SJCRH30 (cell line): ENCODE data around the gene OR2T34. TPM values are rescaled to one million over a fixed set of nuclear protein-coding genes. Genes with fewer than 3 reads are reported as not detected.
"Not testable (repeated sequence)": the region's sequence is repeated elsewhere in the genome, so short reads cannot be mapped to it uniquely, and the experiment has no call there.

Experiments
- DNase-seq, 2 experiments: peaks; one replicate each; pipeline ENCODE4 v3.0.0-alpha.2; 2015 to 2020
- H3K27ac ChIP-seq: fragments of 250-450 bp; sonication (Bioruptor Pico); 2 replicates; pipeline ENCODE4 v1.5.1; 2020; ENCODE audit warnings: mild to moderate bottlenecking, moderate library complexity
- H3K27me3 ChIP-seq: fragments of 250-450 bp; sonication (Bioruptor Pico); 2 replicates; pipeline ENCODE4 v1.5.1; 2020; ENCODE audit warnings: mild to moderate bottlenecking, moderate library complexity
- H3K36me3 ChIP-seq: fragments of 250-450 bp; sonication (Bioruptor Pico); 2 replicates; pipeline ENCODE4 v1.5.1; 2020; ENCODE audit warnings: mild to moderate bottlenecking, moderate library complexity
- H3K4me1 ChIP-seq: fragments of 250-450 bp; sonication (Bioruptor Pico); 2 replicates; pipeline ENCODE4 v1.5.1; 2020; ENCODE audit warnings: mild to moderate bottlenecking, moderate library complexity
- H3K4me3 ChIP-seq: fragments of 250-450 bp; sonication (Bioruptor Pico); 2 replicates; pipeline ENCODE4 v1.5.1; 2020; ENCODE audit warnings: mild to moderate bottlenecking, moderate library complexity
- H3K9me3 ChIP-seq: fragments of 250-450 bp; sonication (Bioruptor Pico); replicated peaks from 2 replicates; pipeline ENCODE4 v1.5.1; 2020; ENCODE audit warnings: mild to moderate bottlenecking, moderate library complexity
- total RNA-seq: library from RNA; depleted of rRNA; stranded (reverse); fragments of >200 nt; shearing (Covaris generic); gene quantifications from 2 replicates; pipeline ENCODE4 v1.2.3, GENCODE V29; 2014; rRNA removed

OR2T34 gene, protein sequence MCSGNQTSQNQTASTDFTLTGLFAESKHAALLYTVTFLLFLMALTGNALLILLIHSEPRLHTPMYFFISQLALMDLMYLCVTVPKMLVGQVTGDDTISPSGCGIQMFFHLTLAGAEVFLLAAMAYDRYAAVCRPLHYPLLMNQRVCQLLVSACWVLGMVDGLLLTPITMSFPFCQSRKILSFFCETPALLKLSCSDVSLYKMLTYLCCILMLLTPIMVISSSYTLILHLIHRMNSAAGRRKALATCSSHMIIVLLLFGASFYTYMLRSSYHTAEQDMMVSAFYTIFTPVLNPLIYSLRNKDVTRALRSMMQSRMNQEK
- not detected in 2 replicates for total RNA-seq

DNA sequence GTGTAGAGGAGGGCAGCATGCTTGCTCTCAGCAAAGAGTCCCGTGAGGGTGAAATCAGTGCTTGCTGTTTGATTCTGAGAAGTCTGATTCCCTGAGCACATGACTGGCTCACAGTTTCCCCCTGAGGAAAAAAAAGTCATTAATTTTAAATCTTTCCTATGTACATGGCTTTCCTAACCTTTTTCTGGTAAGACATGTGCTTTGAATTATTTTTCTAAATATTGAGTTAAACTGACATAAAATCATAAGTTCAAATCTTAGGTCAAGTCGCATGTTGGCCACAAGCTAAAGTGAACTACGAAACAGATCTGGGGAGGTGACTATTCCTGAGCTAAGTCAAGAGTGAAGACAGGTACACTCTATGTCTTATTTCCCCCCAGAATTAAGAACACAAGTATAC, at the start of gene OR2T34:
Gene OR2T34, minus strand, starts transcription at position 101 of the 400 bp plus-strand sequence. Its CDS starts 0 bp downstream, at position 101.
- H3K36me3 ChIP-seq, H3K27me3 ChIP-seq, H3K9me3 ChIP-seq, H3K27ac ChIP-seq, DNase-seq, H3K4me1 ChIP-seq, H3K4me3 ChIP-seq: not testable (repeated sequence)

DNA sequence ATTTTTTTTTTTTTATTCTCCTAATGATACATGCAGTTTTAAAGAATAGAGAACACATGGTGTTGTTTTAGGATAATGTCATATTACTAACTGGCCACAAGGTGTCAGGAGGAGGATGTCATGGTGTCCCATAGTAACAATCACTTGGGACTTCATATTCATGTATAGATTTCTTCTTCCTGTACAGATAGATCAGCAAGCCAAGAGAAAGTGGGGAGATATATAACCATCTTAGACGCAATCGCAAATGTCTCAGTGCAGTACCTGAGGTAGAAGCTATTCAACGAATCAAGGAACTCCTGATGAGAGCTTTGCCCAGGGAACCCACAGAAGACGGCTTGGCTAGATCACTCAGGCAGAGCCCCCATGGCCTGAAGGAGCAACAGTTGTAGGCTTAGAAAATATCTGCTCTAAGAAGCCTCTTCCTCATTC, 48.0 kb upstream of the OR2T34 start:
- H3K27ac ChIP-seq = no peak overlapping the region
- H3K4me1 ChIP-seq = no peaks in the 10 kb centered on the region
- DNase-seq = peak in 1 of 2 experiments; percentile 57
- no peak overlapping the region for H3K4me3 ChIP-seq
- no peaks in the 10 kb centered on the region for H3K9me3 ChIP-seq
- H3K27me3 ChIP-seq = no peaks in the 10 kb centered on the region
- no peaks in the 10 kb centered on the region for H3K36me3 ChIP-seq

DNA sequence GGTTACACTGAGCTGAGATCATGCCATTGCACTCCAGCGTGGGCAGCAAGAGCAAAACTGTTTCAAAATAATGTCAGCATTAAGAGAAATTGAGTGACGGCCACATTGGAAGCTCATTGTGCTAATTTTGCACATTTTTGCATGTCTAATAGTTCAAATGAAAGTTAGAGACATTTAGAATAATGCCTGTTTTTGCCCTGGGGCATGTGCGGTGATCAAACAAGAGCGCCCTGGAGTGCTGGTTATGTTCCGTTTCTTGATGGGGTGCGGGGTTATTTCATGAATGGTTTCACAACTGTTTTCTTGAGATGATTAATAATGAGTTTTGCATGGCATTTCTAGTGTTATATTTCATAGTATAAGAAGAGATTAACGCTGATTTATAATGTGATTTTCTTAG, 47.2 kb upstream of the OR2T34 start:
- no peaks in the 10 kb centered on the region for H3K27me3 ChIP-seq
- H3K4me1 ChIP-seq = no peaks in the 10 kb centered on the region
- no peak overlapping the region for H3K4me3 ChIP-seq
- no peaks in the 10 kb centered on the region for H3K36me3 ChIP-seq
- no peaks in the 10 kb centered on the region for H3K9me3 ChIP-seq
- no peak overlapping the region for H3K27ac ChIP-seq
- DNase-seq = no peak

DNA sequence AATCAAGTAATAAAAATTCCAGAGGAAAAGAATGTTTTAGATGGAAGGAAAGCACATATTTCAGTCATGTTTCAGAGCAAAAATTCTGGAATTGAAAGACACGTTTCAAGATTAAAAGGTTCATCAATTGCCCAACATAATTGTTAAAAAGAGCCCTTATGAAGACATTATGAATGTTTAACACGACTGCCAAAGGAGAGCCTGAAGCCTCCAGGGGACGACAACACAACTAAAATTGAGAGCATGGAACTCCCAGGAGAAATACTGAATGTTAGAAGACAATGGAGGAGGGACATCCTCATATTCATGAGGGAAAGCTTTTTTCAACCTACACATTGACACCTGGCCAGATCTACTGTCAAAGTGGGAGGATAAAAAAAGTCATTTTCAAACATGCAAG, 44.3 kb upstream of the OR2T34 start:
- H3K27ac ChIP-seq = no peak overlapping the region
- H3K27me3 ChIP-seq = no peaks in the 10 kb centered on the region
- peak; percentile 57 to 74 for DNase-seq
- H3K9me3 ChIP-seq = no peaks in the 10 kb centered on the region
- no peaks in the 10 kb centered on the region for H3K4me1 ChIP-seq
- no peaks in the 10 kb centered on the region for H3K36me3 ChIP-seq
- H3K4me3 ChIP-seq = no peak overlapping the region

DNA sequence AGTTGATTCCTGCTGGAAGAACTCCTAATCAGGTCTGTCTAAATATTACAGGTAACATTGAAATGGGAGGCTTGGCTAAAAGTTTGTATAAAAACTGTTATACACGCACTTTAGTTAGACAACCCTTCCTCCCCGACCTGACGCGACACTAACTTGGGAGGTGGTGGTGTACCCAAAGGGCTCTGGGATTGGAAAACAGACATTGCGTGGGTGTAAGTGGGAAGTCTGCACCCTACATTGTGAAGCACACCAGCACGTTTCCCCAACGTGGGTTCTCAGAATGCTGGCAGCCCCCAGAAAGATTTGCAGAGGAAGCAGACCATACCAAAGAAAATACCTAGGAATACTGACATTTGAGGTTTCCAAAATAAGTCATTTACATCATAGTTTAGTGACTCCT, 43.6 kb upstream of the OR2T34 start:
- Histone ChIP-seq H3K4me3 (no peak overlapping the region), H3K27me3 (no peaks in the 10 kb centered on the region), H3K27ac (no peak overlapping the region), H3K36me3 (no peaks in the 10 kb centered on the region), H3K4me1 (no peaks in the 10 kb centered on the region), H3K9me3 (no peaks in the 10 kb centered on the region)
- no peak for DNase-seq

DNA sequence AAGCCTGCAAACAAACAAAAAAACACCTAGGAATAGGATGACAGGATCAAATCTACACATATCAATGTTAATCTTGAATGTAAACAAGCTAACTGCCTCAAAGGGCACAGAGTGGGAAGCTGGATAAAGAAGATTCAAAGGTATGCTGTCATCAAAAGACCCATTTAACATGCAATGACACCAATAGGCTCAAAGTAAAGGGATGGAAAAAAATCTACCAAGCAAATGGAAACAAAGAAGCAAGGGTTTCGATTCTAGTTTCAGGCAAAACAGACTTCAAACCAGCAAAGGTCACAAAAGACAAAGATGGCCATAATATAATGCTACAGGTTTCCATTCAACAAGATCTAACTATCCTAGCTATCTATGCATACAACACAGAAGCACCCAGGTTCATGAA, 39.2 kb upstream of the OR2T34 start:
- no peak overlapping the region for H3K4me3 ChIP-seq
- no peak for DNase-seq
- no peaks in the 10 kb centered on the region for H3K36me3 ChIP-seq
- H3K27me3 ChIP-seq = no peaks in the 10 kb centered on the region
- no peak overlapping the region for H3K27ac ChIP-seq
- H3K9me3 ChIP-seq = no peaks in the 10 kb centered on the region
- no peaks in the 10 kb centered on the region for H3K4me1 ChIP-seq

DNA sequence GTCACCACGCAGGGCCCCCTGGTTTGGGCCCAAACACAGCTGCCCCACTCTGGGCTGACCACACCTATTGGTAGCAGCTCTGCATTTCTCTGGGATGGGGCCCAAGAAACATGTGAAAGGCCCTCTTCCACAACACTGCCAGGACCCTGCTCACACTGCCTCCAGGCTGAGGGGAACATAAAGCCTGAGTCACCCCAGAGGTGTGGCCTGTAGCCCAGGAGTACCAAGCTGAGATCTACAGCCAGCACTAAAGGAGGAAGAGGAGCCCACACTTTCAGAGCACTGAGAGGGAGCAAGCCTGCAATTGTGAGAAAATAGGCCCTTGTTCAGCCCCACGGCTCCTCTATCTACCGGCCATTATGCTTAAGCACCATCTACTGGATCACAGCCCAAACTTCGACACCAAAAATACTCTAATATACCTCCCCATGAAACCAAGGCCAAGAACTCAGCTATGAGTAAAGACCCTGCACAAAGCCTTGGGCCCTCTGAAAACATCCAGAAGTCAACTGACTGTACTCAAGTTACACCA, 37.4 kb upstream of the OR2T34 start:
- Histone ChIP-seq H3K27me3 (no peaks in the 10 kb centered on the region), H3K4me3 (no peak overlapping the region), H3K4me1 (no peaks in the 10 kb centered on the region), H3K27ac (no peak overlapping the region), H3K36me3 (no peaks in the 10 kb centered on the region), H3K9me3 (no peaks in the 10 kb centered on the region)
- DNase-seq = no peak

DNA sequence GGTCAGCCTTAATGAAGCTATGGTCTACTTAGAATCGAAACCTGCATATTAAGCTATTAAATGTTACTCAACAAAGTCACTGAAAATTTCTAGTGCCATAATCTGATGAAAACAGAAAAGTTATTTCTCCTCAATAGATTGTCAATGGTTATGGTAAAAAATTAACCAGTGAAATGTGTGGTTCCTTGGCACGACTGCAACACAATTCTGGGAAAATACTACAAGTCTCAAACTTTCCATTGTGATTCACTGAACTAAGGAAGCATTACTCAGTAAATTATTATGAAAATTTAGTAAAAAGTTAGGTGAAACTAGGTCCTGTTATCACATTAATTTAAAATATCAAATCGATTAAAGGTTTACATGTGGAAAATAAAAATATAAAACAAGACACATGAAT, 35.7 kb upstream of the OR2T34 start:
- no peak overlapping the region for H3K4me3 ChIP-seq
- no peaks in the 10 kb centered on the region for H3K4me1 ChIP-seq
- no peaks in the 10 kb centered on the region for H3K27me3 ChIP-seq
- H3K36me3 ChIP-seq = no peaks in the 10 kb centered on the region
- no peak overlapping the region for H3K27ac ChIP-seq
- DNase-seq = no peak
- no peaks in the 10 kb centered on the region for H3K9me3 ChIP-seq

DNA sequence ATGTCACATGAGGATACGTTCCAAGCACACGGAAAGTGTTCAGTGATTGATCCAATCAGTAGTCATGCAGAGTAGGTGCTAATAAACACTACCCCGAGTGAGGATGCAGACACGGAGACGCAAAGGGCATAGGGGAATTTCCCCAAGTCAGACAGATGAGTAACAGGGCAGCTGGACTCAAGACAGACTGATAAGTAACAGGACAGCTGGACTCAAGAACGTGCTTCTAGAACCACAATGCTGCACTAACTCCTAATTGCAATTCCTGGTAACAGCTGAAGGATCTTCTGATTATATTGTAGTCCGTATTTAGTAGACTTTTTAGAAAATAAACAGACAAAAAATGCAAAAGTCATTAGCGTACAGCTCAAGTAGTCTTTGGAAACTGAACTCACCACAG, 24.8 kb upstream of the OR2T34 start:
- Histone ChIP-seq H3K4me3 (no peak overlapping the region), H3K27ac (peak overlapping the region; percentile 36; the same call in 1 of the 2 replicates), H3K27me3 (no peaks in the 10 kb centered on the region), H3K9me3 (no peaks in the 10 kb centered on the region), H3K36me3 (no peaks in the 10 kb centered on the region), H3K4me1 (peaks cover 12% of the 10 kb centered on the region)
- peak in 1 of 2 experiments; percentile 38 for DNase-seq

DNA sequence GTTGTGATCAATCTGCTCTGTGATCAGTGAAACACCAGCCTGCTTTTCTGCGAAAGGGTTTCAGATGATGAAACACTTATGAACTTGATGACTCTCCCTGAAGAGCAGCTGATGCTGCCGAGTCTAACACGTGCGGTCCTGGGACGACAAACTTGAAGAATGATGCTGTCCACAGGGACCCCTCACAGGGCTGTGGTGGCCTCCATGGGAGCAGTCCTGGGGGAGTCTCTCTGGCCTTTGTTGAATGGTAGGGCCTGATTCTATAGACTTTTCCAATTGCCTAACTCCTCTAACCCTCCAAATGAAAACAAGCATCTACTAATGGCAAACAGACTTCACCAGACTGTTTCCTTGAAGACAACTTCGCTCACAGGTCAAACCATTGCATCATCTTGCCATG, 23.0 kb upstream of the OR2T34 start, which contains the start of gene OR2T10:
Gene OR2T10, minus strand, starts transcription at position 112 of the 400 bp plus-strand sequence. CDS start 3,932 bp downstream, outside the sequence.
- no peaks in the 10 kb centered on the region for H3K9me3 ChIP-seq
- H3K36me3 ChIP-seq = no peaks in the 10 kb centered on the region
- H3K4me1 ChIP-seq = peaks cover 12% of the 10 kb centered on the region
- no peaks in the 10 kb centered on the region for H3K27me3 ChIP-seq
- H3K27ac ChIP-seq = no peak within 1 kb of the TSS
- no peak within 1 kb of the TSS for H3K4me3 ChIP-seq
- DNase-seq = no peak

DNA sequence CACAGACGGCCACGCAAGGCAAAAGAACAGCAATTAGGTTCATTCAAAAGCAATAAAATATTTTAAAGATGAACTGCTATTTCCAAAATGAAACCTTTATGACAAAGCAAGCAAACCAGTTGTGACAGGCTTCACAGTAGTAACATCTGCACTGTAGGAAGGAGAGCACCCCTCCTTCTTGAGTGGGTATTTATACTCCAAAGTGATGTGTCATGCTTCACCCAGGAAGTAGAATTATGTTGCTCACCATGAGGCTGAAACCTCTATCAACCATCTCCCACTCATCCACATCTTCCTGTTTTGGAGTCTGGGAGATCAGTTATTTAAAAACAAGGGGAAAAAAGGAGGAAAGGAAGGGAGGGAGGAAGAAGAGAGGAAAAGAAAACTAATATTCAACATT, 22.1 kb upstream of the OR2T34 start:
- Histone ChIP-seq H3K36me3 (no peaks in the 10 kb centered on the region), H3K27me3 (no peaks in the 10 kb centered on the region), H3K9me3 (no peaks in the 10 kb centered on the region), H3K4me3 (no peak overlapping the region), H3K27ac (no peak overlapping the region), H3K4me1 (peaks cover 12% of the 10 kb centered on the region)
- DNase-seq = no peak

DNA sequence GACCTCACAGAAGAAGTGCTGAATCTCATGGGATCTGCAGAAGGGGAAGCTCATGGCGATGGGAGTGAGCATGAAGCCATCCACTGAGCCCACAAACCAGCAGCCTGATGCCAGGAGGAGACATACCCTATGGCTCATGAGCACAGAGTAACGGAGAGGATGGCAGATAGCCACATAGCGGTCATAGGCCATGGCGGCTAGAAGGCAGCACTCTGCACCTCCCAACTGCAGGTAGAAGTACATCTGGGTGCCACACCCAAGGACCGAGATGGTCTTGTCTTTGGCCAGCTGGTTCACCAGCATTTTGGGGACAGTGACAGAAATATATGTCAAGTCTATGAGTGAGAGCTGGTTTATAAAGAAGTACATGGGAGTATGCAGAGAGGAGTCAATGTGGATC, 18.7 kb upstream of the OR2T34 start:
- Histone ChIP-seq H3K9me3 (no peaks in the 10 kb centered on the region), H3K4me1 (no peaks in the 10 kb centered on the region), H3K27ac (no peak overlapping the region), H3K27me3 (no peaks in the 10 kb centered on the region), H3K4me3 (no peak overlapping the region), H3K36me3 (no peaks in the 10 kb centered on the region)
- DNase-seq = no peak

DNA sequence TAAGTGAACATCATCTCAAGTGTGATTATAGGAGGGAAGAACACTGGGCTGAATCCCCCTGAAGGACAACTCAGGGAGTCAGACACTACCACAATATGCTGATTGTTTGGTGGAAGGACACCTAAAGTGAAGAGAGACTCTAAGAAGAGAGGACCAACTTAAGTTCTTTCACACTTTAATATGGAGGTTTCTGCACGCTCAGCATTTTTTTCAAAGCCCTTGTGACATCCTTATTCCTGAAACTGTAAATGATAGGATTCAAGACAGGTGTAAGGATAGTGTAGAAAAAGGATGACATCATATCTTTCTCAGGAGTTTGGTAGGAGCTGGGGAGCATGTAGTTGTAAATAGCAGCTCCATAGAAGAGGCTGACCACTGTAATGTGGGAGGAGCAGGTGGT, 18.1 kb upstream of the OR2T34 start:
- Histone ChIP-seq H3K4me3 (no peak overlapping the region), H3K27ac (no peak overlapping the region), H3K4me1 (no peaks in the 10 kb centered on the region), H3K9me3 (no peaks in the 10 kb centered on the region), H3K36me3 (no peaks in the 10 kb centered on the region), H3K27me3 (no peaks in the 10 kb centered on the region)
- DNase-seq = no peak

DNA sequence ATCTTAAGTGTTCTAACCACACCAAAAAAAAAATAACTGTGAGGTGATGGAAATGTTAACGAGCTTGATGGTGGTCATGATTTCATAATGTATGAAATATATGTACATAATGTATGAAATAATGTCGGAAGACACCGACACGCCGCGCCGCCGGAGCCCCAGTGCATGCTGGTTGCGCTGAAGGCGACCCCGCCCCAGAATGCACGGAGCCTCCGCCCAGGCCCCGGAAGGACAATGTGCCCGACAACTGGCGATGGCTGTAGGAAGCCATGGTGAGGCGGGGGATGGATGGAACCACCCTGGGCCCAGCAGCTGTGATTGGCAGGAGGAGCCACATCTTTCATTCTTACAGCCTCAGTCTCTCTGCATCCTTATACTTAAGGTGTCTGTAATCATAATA, 15.5 kb upstream of the OR2T34 start:
- Histone ChIP-seq H3K9me3 (no peaks in the 10 kb centered on the region), H3K36me3 (no peaks in the 10 kb centered on the region), H3K4me1 (no peaks in the 10 kb centered on the region), H3K27ac (no peak overlapping the region), H3K4me3 (no peak overlapping the region), H3K27me3 (no peaks in the 10 kb centered on the region)
- no peak for DNase-seq

DNA sequence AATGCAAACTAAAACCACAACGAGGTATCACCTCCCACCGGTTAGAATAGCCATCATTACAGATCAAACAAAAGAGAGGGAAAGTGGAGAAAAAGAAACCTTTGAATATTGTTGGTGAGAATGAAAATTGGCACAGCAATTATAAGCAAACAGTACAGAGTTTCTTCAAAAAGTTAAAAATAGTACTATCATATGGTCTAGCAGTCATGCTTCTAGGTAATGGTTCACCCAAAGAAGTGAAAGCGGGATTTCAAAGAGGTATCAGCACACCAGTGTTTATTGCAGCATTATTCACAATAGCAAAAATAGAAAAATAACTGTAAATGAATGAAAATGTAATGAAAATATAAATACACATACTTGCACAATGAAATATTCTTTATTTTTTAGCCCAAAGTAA, 14.8 kb upstream of the OR2T34 start:
- no peaks in the 10 kb centered on the region for H3K4me1 ChIP-seq
- H3K27me3 ChIP-seq = no peaks in the 10 kb centered on the region
- no peak for DNase-seq
- H3K36me3 ChIP-seq = no peaks in the 10 kb centered on the region
- H3K9me3 ChIP-seq = no peaks in the 10 kb centered on the region
- H3K4me3 ChIP-seq = no peak overlapping the region
- H3K27ac ChIP-seq = no peak overlapping the region

DNA sequence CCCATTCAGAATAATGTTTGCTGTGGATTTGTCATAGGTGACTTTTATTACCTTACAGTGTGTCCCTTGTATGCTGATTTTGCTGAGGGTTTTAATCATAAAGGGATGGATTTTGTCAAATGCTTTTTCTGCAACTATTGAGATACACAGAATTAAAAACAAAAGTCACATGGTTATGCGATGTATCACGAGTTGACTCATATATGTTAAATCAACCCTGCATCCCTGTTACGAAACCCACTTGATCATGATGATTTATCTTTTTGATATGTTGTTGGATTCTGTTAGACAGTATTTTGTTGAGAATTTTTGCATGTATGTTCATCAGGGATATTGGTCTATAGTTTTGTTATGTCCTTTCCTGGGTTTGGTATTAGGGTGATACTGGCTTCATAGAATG, 10.7 kb upstream of the OR2T34 start:
- Histone ChIP-seq H3K4me3 (no peak overlapping the region), H3K27me3 (no peaks in the 10 kb centered on the region), H3K27ac (no peak overlapping the region), H3K9me3 (no peaks in the 10 kb centered on the region), H3K4me1 (no peaks in the 10 kb centered on the region), H3K36me3 (no peaks in the 10 kb centered on the region)
- DNase-seq = no peak
